Measurements from ENCODE around the gene GRM5.

DNA sequence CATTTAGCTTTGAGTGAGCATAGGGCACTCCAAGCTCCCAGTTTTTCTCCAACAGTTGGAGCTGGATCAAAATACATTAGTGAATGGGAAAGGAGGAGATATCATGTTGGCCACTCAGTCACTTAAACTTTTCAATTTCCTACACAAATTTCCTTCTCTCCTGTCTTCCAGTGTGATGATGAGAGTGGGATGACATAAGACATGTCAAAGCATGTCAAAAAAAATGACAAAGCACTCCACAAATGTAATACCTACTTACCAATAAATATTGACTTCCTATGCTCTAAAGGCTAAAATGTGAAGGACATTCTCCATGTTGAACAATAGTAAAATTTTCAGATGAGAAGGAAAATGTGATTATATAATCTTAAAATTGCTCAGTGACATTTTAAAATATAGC is 1.5 kb upstream of the GRM5 start:
- TF ChIP-seq, protein P1, sequence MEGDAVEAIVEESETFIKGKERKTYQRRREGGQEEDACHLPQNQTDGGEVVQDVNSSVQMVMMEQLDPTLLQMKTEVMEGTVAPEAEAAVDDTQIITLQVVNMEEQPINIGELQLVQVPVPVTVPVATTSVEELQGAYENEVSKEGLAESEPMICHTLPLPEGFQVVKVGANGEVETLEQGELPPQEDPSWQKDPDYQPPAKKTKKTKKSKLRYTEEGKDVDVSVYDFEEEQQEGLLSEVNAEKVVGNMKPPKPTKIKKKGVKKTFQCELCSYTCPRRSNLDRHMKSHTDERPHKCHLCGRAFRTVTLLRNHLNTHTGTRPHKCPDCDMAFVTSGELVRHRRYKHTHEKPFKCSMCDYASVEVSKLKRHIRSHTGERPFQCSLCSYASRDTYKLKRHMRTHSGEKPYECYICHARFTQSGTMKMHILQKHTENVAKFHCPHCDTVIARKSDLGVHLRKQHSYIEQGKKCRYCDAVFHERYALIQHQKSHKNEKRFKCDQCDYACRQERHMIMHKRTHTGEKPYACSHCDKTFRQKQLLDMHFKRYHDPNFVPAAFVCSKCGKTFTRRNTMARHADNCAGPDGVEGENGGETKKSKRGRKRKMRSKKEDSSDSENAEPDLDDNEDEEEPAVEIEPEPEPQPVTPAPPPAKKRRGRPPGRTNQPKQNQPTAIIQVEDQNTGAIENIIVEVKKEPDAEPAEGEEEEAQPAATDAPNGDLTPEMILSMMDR (IDR thresholded peaks at IDR 0.05): no peak
- TF ChIP-seq POLR2A (IDR thresholded peaks at IDR 0.05) (no peak), POLR2AphosphoS5 (IDR thresholded peaks at IDR 0.05) (no peak), EP300 (IDR thresholded peaks at IDR 0.05) (no peak)
